H1 (cell line): ENCODE measurements around the gene TBC1D22A. TPM values are rescaled to one million over a fixed set of nuclear protein-coding genes. Genes with fewer than 3 reads are reported as not detected.

Experiments used
- CTCF ChIA-PET: fragments of 300-600 bp; sonication (Branson Sonifier 250); formaldehyde crosslinking; loops from one replicate; lab custom pipeline; 2021; ENCODE audit not compliant: partially characterized antibody; lab: Charles Lee
- POLR2A ChIA-PET: fragments of 300-600 bp; sonication (Branson Sonifier 250); formaldehyde crosslinking; loops from one replicate; lab custom pipeline; 2021; ENCODE audit warnings: inconsistent platforms; ENCODE audit not compliant: partially characterized antibody; lab: Charles Lee
- DNase-seq, 2 experiments: peaks; one replicate each; pipeline versions ENCODE4 v3.0.0 to v3.0.0-alpha.2; 2010 to 2022; ENCODE audit warnings: low spot score in 2 of 2, low read depth in 1 of 2, mixed read lengths in 1 of 2
- FAIRE-seq: peaks from 2 replicates; lab custom pipeline; 2011; peaks lifted over from hg19 to GRCh38; lab: Jason Lieb, UNC
- H2AFZ ChIP-seq: 2 replicates; pipeline ENCODE4 v1.8.1; 2012; ENCODE audit warnings: low read length, inconsistent platforms
- H2AK5ac ChIP-seq: 2 replicates; pipeline ENCODE4 v1.6.1; 2013; ENCODE audit warnings: low read depth, low read length
- H2BK120ac ChIP-seq: replicated peaks from 2 replicates; pipeline ENCODE3; 2013; ENCODE audit warnings: low read depth, low read length, inconsistent platforms
- H2BK12ac ChIP-seq: 2 replicates; pipeline ENCODE4 v1.6.1; 2013; ENCODE audit warnings: low read depth, low read length
- H2BK15ac ChIP-seq: 2 replicates; pipeline ENCODE4 v1.6.1; 2013; ENCODE audit warnings: low read length
- H2BK20ac ChIP-seq: 2 replicates; pipeline ENCODE4 v1.6.1; 2013; ENCODE audit warnings: low read length
- H2BK5ac ChIP-seq: 2 replicates; pipeline ENCODE4 v1.6.1; 2013; ENCODE audit warnings: low read depth, low read length
- H3K14ac ChIP-seq: 2 replicates; pipeline ENCODE4 v1.6.1; 2013; ENCODE audit warnings: inconsistent platforms; ENCODE audit not compliant: insufficient read length
- H3K18ac ChIP-seq: 2 replicates; pipeline ENCODE4 v1.6.1; 2013; ENCODE audit warnings: low read length; ENCODE audit errors: extremely low read depth
- H3K23ac ChIP-seq: 2 replicates; pipeline ENCODE4 v1.6.1; 2013; ENCODE audit warnings: inconsistent platforms; ENCODE audit not compliant: insufficient read length
- H3K23me2 ChIP-seq: 2 replicates; pipeline ENCODE4 v1.6.1; 2013; ENCODE audit warnings: low read depth, low read length
- H3K27ac ChIP-seq: 2 replicates; pipeline ENCODE4 v1.6.1; 2011; ENCODE audit warnings: low read depth, low read length, inconsistent platforms
- H3K27me3 ChIP-seq, 4 experiments: replicated peaks in 1 of 4; 1 replicate in 1 of 4; 2 replicates in 3 of 4; pipeline versions ENCODE4 v1.6.1 to v1.8.1; 2011 to 2013; ENCODE audit warnings: low read length in 3 of 4, mild to moderate bottlenecking in 3 of 4, inconsistent platforms in 2 of 4, mixed read lengths in 2 of 4, moderate library complexity in 1 of 4; ENCODE audit not compliant: control insufficient read depth in 3 of 4, insufficient read depth in 3 of 4; ENCODE audit errors: extremely low read depth in 1 of 4
- H3K36me3 ChIP-seq, 4 experiments: 2 replicates each; pipeline versions ENCODE4 v1.6.1 to v1.8.1; 2011 to 2013; ENCODE audit warnings: mild to moderate bottlenecking in 4 of 4, low read length in 3 of 4, moderate library complexity in 2 of 4, control low read depth in 1 of 4, inconsistent platforms in 1 of 4; ENCODE audit not compliant: insufficient read depth in 4 of 4, control insufficient read depth in 2 of 4
- H3K4ac ChIP-seq: replicated peaks from 2 replicates; pipeline ENCODE3; 2013; ENCODE audit warnings: low read length, low read depth, mixed read lengths, inconsistent platforms; ENCODE audit not compliant: insufficient read length
- H3K4me1 ChIP-seq, 4 experiments: replicated peaks in 1 of 4; 1 replicate in 1 of 4; 2 replicates in 3 of 4; pipeline versions ENCODE4 v1.6.1 to v1.8.1; 2011 to 2013; ENCODE audit warnings: low read length in 3 of 4, inconsistent platforms in 2 of 4, mixed read lengths in 1 of 4; ENCODE audit not compliant: insufficient read depth in 4 of 4, control insufficient read depth in 3 of 4
- H3K4me2 ChIP-seq, 2 experiments: 2 replicates each; pipeline versions ENCODE4 v1.6.1 to v1.8.1; 2011 to 2013; ENCODE audit warnings: low read depth in 2 of 2, low read length in 2 of 2, control low read depth in 1 of 2, inconsistent platforms in 1 of 2, mild to moderate bottlenecking in 1 of 2; ENCODE audit not compliant: insufficient read depth in 1 of 2
- H3K4me3 ChIP-seq, 4 experiments: fragments of 200-600, 300-600 bp in 1 of 4; sonication (generic), shearing (Covaris generic), sonication (Bioruptor Twin) in 1 of 4; 2 replicates each; pipeline versions ENCODE4 v1.5.1 to v1.8.1; 2011 to 2016; ENCODE audit warnings: low read length in 4 of 4, low read depth in 3 of 4, control low read depth in 2 of 4, inconsistent platforms in 2 of 4, mild to moderate bottlenecking in 2 of 4, mixed read lengths in 1 of 4, moderate library complexity in 1 of 4; ENCODE audit not compliant: insufficient read depth in 2 of 4; ENCODE audit errors: extremely low read depth in 1 of 4
- H3K56ac ChIP-seq: replicated peaks from 2 replicates; pipeline ENCODE3; 2013; ENCODE audit warnings: low read depth, mild to moderate bottlenecking, mixed read lengths, low read length, inconsistent platforms; ENCODE audit not compliant: insufficient read length
- H3K79me1 ChIP-seq: 2 replicates; pipeline ENCODE4 v1.6.1; 2013; ENCODE audit warnings: low read depth, low read length, control low read depth
- H3K79me2 ChIP-seq, 2 experiments: 2 replicates each; pipeline versions ENCODE4 v1.6.1 to v1.8.1; 2012 to 2013; ENCODE audit warnings: low read length in 2 of 2, mild to moderate bottlenecking in 2 of 2, inconsistent platforms in 1 of 2; ENCODE audit not compliant: insufficient read depth in 2 of 2, control insufficient read depth in 1 of 2
- H3K9ac ChIP-seq, 4 experiments: replicated peaks in 1 of 4; 1 replicate in 1 of 4; 2 replicates in 3 of 4; pipeline versions ENCODE4 v1.6.1 to v1.8.1; 2011 to 2013; ENCODE audit warnings: low read depth in 3 of 4, low read length in 3 of 4, control low read depth in 2 of 4, mild to moderate bottlenecking in 2 of 4, moderate library complexity in 2 of 4, inconsistent platforms in 1 of 4; ENCODE audit errors: extremely low read depth in 1 of 4
- H3K9me3 ChIP-seq, 2 experiments: 2 replicates each; pipeline versions ENCODE4 v1.6.1 to v1.8.1; 2012 to 2013; ENCODE audit warnings: mild to moderate bottlenecking in 2 of 2, moderate library complexity in 2 of 2, control low read depth in 1 of 2, inconsistent platforms in 1 of 2, low read depth in 1 of 2, low read length in 1 of 2, mixed read lengths in 1 of 2; ENCODE audit not compliant: insufficient read depth in 2 of 2
- H4K20me1 ChIP-seq, 2 experiments: replicated peaks in 1 of 2; 2 replicates each; pipeline versions ENCODE3 to v1.8.1; 2011 to 2013; ENCODE audit warnings: inconsistent platforms in 2 of 2, low read length in 2 of 2, mild to moderate bottlenecking in 1 of 2; ENCODE audit not compliant: insufficient read depth in 2 of 2, control insufficient read depth in 1 of 2
- H4K5ac ChIP-seq: 2 replicates; pipeline ENCODE4 v1.6.1; 2013; ENCODE audit warnings: low read length, low read depth, mixed read lengths, inconsistent platforms; ENCODE audit not compliant: insufficient read length
- H4K8ac ChIP-seq: 2 replicates; pipeline ENCODE4 v1.8.0; 2013; ENCODE audit warnings: mild to moderate bottlenecking, moderate library complexity, low read length, inconsistent platforms; ENCODE audit not compliant: insufficient read depth; ENCODE audit errors: extremely low read depth
- H4K91ac ChIP-seq: replicated peaks from 2 replicates; pipeline ENCODE3; 2013; ENCODE audit warnings: low read length, mixed read lengths, inconsistent platforms; ENCODE audit not compliant: insufficient read length
- ASH2L ChIP-seq: fragments of 200-600, 300-600 bp; sonication (generic); IDR thresholded peaks from one replicate; pipeline ENCODE4 v1.7.1; 2017; ENCODE audit warnings: low read length
- CEBPB ChIP-seq: IDR thresholded peaks from 2 replicates; pipeline ENCODE4 v1.6.1; 2012; ENCODE audit warnings: low read depth, low read length
- CHD1 ChIP-seq: IDR thresholded peaks from 2 replicates; pipeline ENCODE4 v1.6.1; 2012; ENCODE audit warnings: low read depth, low read length, improper control_type of control experiment
- EP300 ChIP-seq, 2 experiments: IDR thresholded peaks; 1 replicate in 1 of 2; 2 replicates in 1 of 2; pipeline ENCODE4 v1.6.1; 2011 to 2012; ENCODE audit warnings: low read depth in 2 of 2, low read length in 2 of 2, mild to moderate bottlenecking in 2 of 2, borderline replicate concordance in 1 of 2, inconsistent platforms in 1 of 2, moderate library complexity in 1 of 2
- KDM1A ChIP-seq: fragments of 200-600, 300-600 bp; sonication (generic); IDR thresholded peaks from 2 replicates; pipeline ENCODE4 v1.7.1; 2016; ENCODE audit warnings: mild to moderate bottlenecking, low read length, borderline replicate concordance
- KDM4A ChIP-seq: IDR thresholded peaks from one replicate; pipeline ENCODE4 v1.7.1; 2012; ENCODE audit warnings: low read depth, mild to moderate bottlenecking, moderate library complexity, low read length, inconsistent platforms; ENCODE audit not compliant: severe bottlenecking
- POU5F1 ChIP-seq: IDR thresholded peaks from 2 replicates; pipeline ENCODE4 v1.6.1; 2011; ENCODE audit warnings: low read depth, mild to moderate bottlenecking, low read length, moderate library complexity
- RAD21 ChIP-seq, 2 experiments: IDR thresholded peaks in 1 of 2; conservative IDR thresholded peaks in 1 of 2; 2 replicates each; pipeline ENCODE4 v1.6.1; 2011; ENCODE audit warnings: low read depth in 2 of 2, low read length in 2 of 2, improper control_type of control experiment in 1 of 2, inconsistent platforms in 1 of 2, mild to moderate bottlenecking in 1 of 2, moderate library complexity in 1 of 2
- RXRA ChIP-seq: IDR thresholded peaks from 2 replicates; pipeline ENCODE4 v1.6.1; 2011; ENCODE audit warnings: low read depth, mild to moderate bottlenecking, low read length, moderate library complexity; ENCODE audit not compliant: insufficient read depth
- TBP ChIP-seq: IDR thresholded peaks from 2 replicates; pipeline ENCODE4 v1.6.1; 2011; ENCODE audit warnings: low read depth, low read length, improper control_type of control experiment
- TEAD4 ChIP-seq: IDR thresholded peaks from 2 replicates; pipeline ENCODE4 v1.6.1; 2012; ENCODE audit warnings: low read depth, low read length, inconsistent platforms, mixed read lengths
- WGBS, 2 experiments: shearing (Covaris generic) in 1 of 2; methylation state at CpG; one replicate each; pipeline versions ENCODE4 v1.1.6 to v1.1.7; 2013 to 2015; ENCODE audit warnings: low lambda C conversion rate in 2 of 2, mixed read lengths in 2 of 2, inconsistent platforms in 1 of 2, low coverage in 1 of 2, missing lambda C conversion rate in 1 of 2; ENCODE audit not compliant: insufficient replicate concordance in 2 of 2, insufficient coverage in 1 of 2, insufficient read length in 1 of 2; ENCODE audit errors: extremely low coverage in 1 of 2, missing lambda C conversion rate in 1 of 2; 5-methylcytosine and 5-hydroxymethylcytosine counted together
- polyA plus RNA-seq, 7 experiments: library from polyadenylated mRNA; depleted of rRNA in 3 of 7; stranded (reverse) in 5 of 7; unstranded in 2 of 7; fragments of >200 nt in 5 of 7; fragments of 200-250 nt in 2 of 7; gene quantifications; 1 replicate in 5 of 7; 2 replicates in 1 of 7; 4 replicates in 1 of 7; pipeline versions ENCODE4 v1.2.1 to v1.2.3, GENCODE V29; 2011 to 2013; ENCODE audit warnings: missing spikeins in 2 of 7, mixed read lengths in 2 of 7
- total RNA-seq: library from RNA; stranded (reverse); fragmentation: NEBNext Ultra II Directional; extraction: Animal tissue kit (Norgen Biotek cat#: 25700); gene quantifications from 2 replicates; pipeline ENCODE4 v1.2.1, GENCODE V29; 2021

The TBC1D22A gene
- total and polyA plus RNA-seq, 2 of the 8 experiments (the other 6 are each of a cell fraction or from before 2014, with no cell fraction given), result 11.9 to 18.4 TPM

- Histone ChIP-seq H4K5ac (peak overlapping the region; percentile 43), H2BK15ac (no peak overlapping the region), H3K4me1 (peaks cover 7 to 19% (median 16%) of the 10 kb centered on the region in 4 experiments), H3K4me2 (peak overlapping the region; percentile 58 to 85), H3K23me2 (peaks cover 11% of the 10 kb centered on the region; the same call in 1 of the 2 replicates), H4K91ac (no peak overlapping the region), H3K18ac (peak overlapping the region; percentile 4; the same call in 1 of the 2 replicates), H3K27me3 (peaks cover 0 to 3% (median 0%) of the 10 kb centered on the region in 4 experiments; a peak in 1 of 7 replicates), H3K14ac (no peak overlapping the region), H3K27ac (no peak overlapping the region), H2AK5ac (no peak overlapping the region), H3K4ac (no peak overlapping the region), H3K4me3 (peak overlapping the region; percentile 55 to 90 (median 80)), H3K9me3 (no peaks in the 10 kb centered on the region), H3K36me3 (no peaks in the 10 kb centered on the region), H2BK20ac (no peak overlapping the region), H3K23ac (no peak overlapping the region), H3K9ac (peak overlapping the region in 3 of 4 experiments; percentile 48 to 61 (median 57); a peak in 4 of 7 replicates), H3K79me2 (peaks cover 0 to 31% of the 10 kb centered on the region in 2 experiments; a peak in 3 of 4 replicates), H4K20me1 (peaks cover 0 to 22% of the 10 kb centered on the region in 2 experiments), H2AFZ (no peak overlapping the region; the same call in 1 of the 2 replicates), H2BK120ac (no peak overlapping the region), H3K79me1 (peaks cover 5% of the 10 kb centered on the region; the same call in 1 of the 2 replicates), H2BK12ac (no peak overlapping the region; the same call in 1 of the 2 replicates), H4K8ac (no peak overlapping the region; the same call in 1 of the 2 replicates), H3K56ac (no peak overlapping the region), H2BK5ac (no peak overlapping the region; the same call in 1 of the 2 replicates)
- POLR2A ChIA-PET, result no interaction called here
- CTCF ChIA-PET, result interaction anchor here (0.7 kb wide), 1 partner anchor 9 kb away, joined by 3 read pairs; no protein-coding TSS in a partner anchor
- FAIRE-seq, result no peak
- WGBS, 2 experiments, result 14% methylated on average over 30 of the region's 53 CpGs; no CpG with 5 or more reads in 1 of the 2 experiments
- peak in 1 of 2 experiments; percentile 66 for DNase-seq
- TF ChIP-seq CEBPB, result no peak
- TF ChIP-seq ASH2L, result peak; percentile 28
- TF ChIP-seq KDM1A, result no peak
- no peak for TF ChIP-seq TBP
- no peak for TF ChIP-seq RAD21 (IDR thresholded peaks at IDR 0.05 in 1 of 2, conservative IDR thresholded peaks at IDR 0.05 in 1 of 2; ENCODE audit: low read depth in 2 of 2, low read length in 2 of 2)
- no peak for TF ChIP-seq POU5F1
- no peak for TF ChIP-seq KDM4A
- no peak for TF ChIP-seq EP300 (IDR thresholded peaks at IDR 0.05; ENCODE audit: borderline replicate concordance in 1 of 2, low read depth in 2 of 2, low read length in 2 of 2)
- TF ChIP-seq CHD1, result no peak
- no peak for TF ChIP-seq RXRA
- TF ChIP-seq TEAD4, result no peak
Measured at GRCh38 chr22:46737105-46737975, 25.1 kb upstream of the TBC1D22A start.
